Stimulated activated CD8-positive, alpha-beta memory T cell treated with anti-CD3 and anti-CD28 coated beads, Interleukin-12 subunit alpha, Interleukin-12 subunit beta, amount 100 ng/mL, for 24 hours (primary cell): ENCODE data around the gene ZSWIM6.

Experiments
- DNase-seq: peaks from one replicate; pipeline ENCODE4 v3.0.0-alpha.2; 2020; ENCODE audit errors: extremely low read depth

The ZSWIM6 gene

GRCh38 chr5:61441742-61442141 is 109.7 kb downstream of the ZSWIM6 start:
- no peak for DNase-seq

- no peak for DNase-seq
Measured at GRCh38 chr5:61447780-61448495, 115.9 kb downstream of the ZSWIM6 start.

GRCh38 chr5:61449804-61450492 is 117.9 kb downstream of the ZSWIM6 start:
- DNase-seq: no peak

GRCh38 chr5:61450493-61451279 is 118.6 kb downstream of the ZSWIM6 start:
- DNase-seq: no peak

GRCh38 chr5:61455179-61456006 is 123.3 kb downstream of the ZSWIM6 start:
- no peak for DNase-seq

- no peak for DNase-seq
Measured at GRCh38 chr5:61460471-61460870, 128.4 kb downstream of the ZSWIM6 start.

GRCh38 chr5:61461417-61461816 is 129.4 kb downstream of the ZSWIM6 start:
- DNase-seq: no peak

GRCh38 chr5:61461926-61462325 is 129.9 kb downstream of the ZSWIM6 start:
- no peak for DNase-seq

- no peak for DNase-seq
Measured at GRCh38 chr5:61463596-61463995, 131.5 kb downstream of the ZSWIM6 start.

- DNase-seq: no peak
Measured at GRCh38 chr5:61464512-61464911, 132.5 kb downstream of the ZSWIM6 start.

- DNase-seq: no peak
Measured at GRCh38 chr5:61465066-61465465, 133.0 kb downstream of the ZSWIM6 start.

- DNase-seq: no peak
Measured at GRCh38 chr5:61465496-61465895, 133.4 kb downstream of the ZSWIM6 start.

- no peak for DNase-seq
Measured at GRCh38 chr5:61466017-61466416, 134.0 kb downstream of the ZSWIM6 start.

- no peak for DNase-seq
Measured at GRCh38 chr5:61467766-61468482, 135.9 kb downstream of the ZSWIM6 start.

GRCh38 chr5:61468483-61468865 is 136.4 kb downstream of the ZSWIM6 start:
- no peak for DNase-seq

- DNase-seq: no peak
Measured at GRCh38 chr5:61471352-61471751, 139.3 kb downstream of the ZSWIM6 start.

- DNase-seq: no peak
Measured at GRCh38 chr5:61472172-61472958, 140.3 kb downstream of the ZSWIM6 start.

GRCh38 chr5:61474746-61475145 is 142.7 kb downstream of the ZSWIM6 start:
- DNase-seq: no peak

GRCh38 chr5:61477788-61478187 is 145.7 kb downstream of the ZSWIM6 start:
- no peak for DNase-seq

GRCh38 chr5:61479850-61480614 is 148.0 kb downstream of the ZSWIM6 start:
- no peak for DNase-seq
